ENCODE results near the gene FSHR.

FSHR gene

DNA sequence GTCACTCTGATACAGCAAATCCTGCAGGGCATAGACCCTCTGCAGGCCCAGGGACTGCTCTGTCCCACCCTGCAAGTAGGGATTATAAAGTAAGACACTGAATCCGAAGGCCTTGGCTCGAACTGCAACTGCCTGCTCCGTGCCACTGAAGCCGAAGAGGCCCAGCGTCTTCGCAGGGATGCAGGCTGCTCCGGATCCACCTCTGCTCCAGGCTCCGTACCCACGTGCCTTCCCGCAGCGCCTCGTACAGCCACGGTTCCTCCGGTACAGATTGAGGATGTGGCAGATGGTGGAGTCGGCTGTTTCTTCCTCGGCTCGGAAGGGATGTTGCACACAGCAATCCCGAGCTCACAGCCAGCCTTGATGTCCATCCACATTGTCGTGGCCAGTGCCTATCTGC, 238.4 kb downstream of the FSHR start:
- DNase-seq (ENCODE audit: insufficient read length, low spot score) (no peak), FAIRE-seq (no peak)
- TF ChIP-seq POLR2A (IDR thresholded peaks at IDR 0.05; ENCODE audit: low read depth, low read length), result no peak

DNA sequence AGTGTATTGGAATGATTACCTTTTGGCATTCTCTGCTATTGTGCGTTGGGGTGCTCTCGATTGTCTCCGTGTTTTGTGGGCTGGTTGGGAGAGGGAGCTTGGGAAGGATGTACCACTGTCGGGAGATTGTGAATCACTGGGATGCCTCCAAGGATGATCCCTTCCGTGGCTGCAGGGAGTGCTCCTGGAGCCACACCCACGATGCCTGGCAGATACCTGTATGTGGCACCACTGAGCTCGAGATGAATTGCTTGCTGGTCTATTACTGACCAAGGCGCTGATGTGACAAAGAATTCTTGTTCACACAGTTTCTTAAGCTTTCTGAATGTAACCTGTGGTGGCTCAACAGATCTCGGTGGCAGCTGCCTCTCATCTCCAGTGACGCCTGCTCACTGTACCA, 239.1 kb downstream of the FSHR start:
- FAIRE-seq, result no peak
- no peak for TF ChIP-seq POLR2A (IDR thresholded peaks at IDR 0.05; ENCODE audit: low read depth, low read length)

DNA sequence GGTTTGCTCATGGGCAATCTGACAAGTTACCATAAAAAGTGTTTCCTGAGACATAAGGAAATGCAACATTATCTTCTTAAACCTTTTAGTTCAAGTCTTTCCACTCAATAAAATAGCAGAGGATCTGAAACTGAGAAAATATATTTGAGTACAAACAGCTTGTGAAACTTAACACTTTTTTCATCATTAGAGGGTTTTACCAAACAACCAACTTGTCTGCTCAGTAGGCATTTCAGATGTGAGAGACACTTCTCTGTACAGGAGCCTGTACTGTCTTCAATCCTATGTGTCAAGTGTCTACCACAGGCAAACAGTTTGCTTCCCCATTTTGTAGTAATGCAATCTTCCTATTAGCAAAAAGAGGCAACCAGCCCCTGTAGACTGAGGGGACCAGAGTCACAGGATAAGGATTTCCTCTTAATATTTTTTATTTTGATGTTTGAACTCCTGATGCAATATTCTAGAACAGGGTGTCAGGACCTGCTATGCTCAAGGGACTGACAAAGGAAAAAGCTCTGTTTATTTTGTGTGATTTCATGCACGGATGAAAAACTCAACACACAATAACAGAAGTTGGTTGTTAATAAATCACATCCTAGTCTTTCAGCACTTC, 239.7 kb downstream of the FSHR start:
- TF ChIP-seq POLR2A (IDR thresholded peaks at IDR 0.05; ENCODE audit: low read depth, low read length), result no peak
- FAIRE-seq (no peak), DNase-seq (ENCODE audit: insufficient read length, low spot score) (no peak)

More for the DNA sequence above, 239.1 kb downstream of the FSHR start:
- no peak for DNase-seq (ENCODE audit: insufficient read length, low spot score)
